ENCODE measurements around the gene TBX21.
"Not testable (repeated sequence)": the region's sequence is repeated elsewhere in the genome, so short reads cannot be mapped to it uniquely, and the experiment has no call there.

Gene TBX21

GRCh38 chr17:47732399-47733046 is 513 bp upstream of the TBX21 start:
- DNase-seq, result no peak

- DNase-seq, result no peak
Observed at GRCh38 chr17:47733674-47734410, 806 bp downstream of the TBX21 start.

GRCh38 chr17:47735139-47735464 is 2.1 kb downstream of the TBX21 start:
- no peak for DNase-seq

- DNase-seq, result no peak
Observed at GRCh38 chr17:47735536-47736011, 2.5 kb downstream of the TBX21 start.

GRCh38 chr17:47736501-47737495 is 3.8 kb downstream of the TBX21 start:
- DNase-seq, result no peak

GRCh38 chr17:47738178-47738577 is 5.1 kb downstream of the TBX21 start:
- no peak for DNase-seq

GRCh38 chr17:47739150-47739549 is 6.1 kb downstream of the TBX21 start:
- DNase-seq, result no peak

- not testable (repeated sequence) for DNase-seq
Observed at GRCh38 chr17:47739945-47740344, 6.9 kb downstream of the TBX21 start.

GRCh38 chr17:47741109-47741792 is 8.2 kb downstream of the TBX21 start:
- no peak for DNase-seq

GRCh38 chr17:47741793-47742145 is 8.7 kb downstream of the TBX21 start:
- DNase-seq, result no peak

- DNase-seq, result no peak
Observed at GRCh38 chr17:47742319-47743181, 9.5 kb downstream of the TBX21 start.

GRCh38 chr17:47744168-47745036 is 11.4 kb downstream of the TBX21 start:
- DNase-seq, result no peak

- no peak for DNase-seq
Observed at GRCh38 chr17:47745037-47745380, 12.0 kb downstream of the TBX21 start.

- DNase-seq, result no peak
Observed at GRCh38 chr17:47751471-47751870, 18.4 kb downstream of the TBX21 start.

- DNase-seq, result no peak
Observed at GRCh38 chr17:47757386-47757785, 24.4 kb downstream of the TBX21 start.

GRCh38 chr17:47760409-47761140 is 27.5 kb downstream of the TBX21 start:
- DNase-seq, result no peak

- no peak for DNase-seq
Observed at GRCh38 chr17:47762728-47763127, 29.7 kb downstream of the TBX21 start.

- DNase-seq, result no peak
Observed at GRCh38 chr17:47763913-47764582, 31.0 kb downstream of the TBX21 start.

- not testable (repeated sequence) for DNase-seq
Observed at GRCh38 chr17:47773649-47774048, 40.6 kb downstream of the TBX21 start.

- no peak for DNase-seq
Observed at GRCh38 chr17:47774331-47774730, 41.3 kb downstream of the TBX21 start.
